Left kidney (tissue), 2 donors: Measurements from ENCODE around the gene WNT4. TPM values are rescaled to one million over a fixed set of nuclear protein-coding genes. Genes with fewer than 3 reads are reported as not detected.

Experiments
- DNase-seq: peaks from one replicate; pipeline ENCODE4 v3.0.0-alpha.2; 2013
- polyA plus RNA-seq: library from polyadenylated mRNA; unstranded; fragments of 120-200 nt; gene quantifications from one replicate; pipeline ENCODE4 v1.2.1, GENCODE V29; 2013; ENCODE audit not compliant: insufficient read length

The WNT4 gene
- polyA plus RNA-seq, 1 donor, result 6.7 TPM

DNA sequence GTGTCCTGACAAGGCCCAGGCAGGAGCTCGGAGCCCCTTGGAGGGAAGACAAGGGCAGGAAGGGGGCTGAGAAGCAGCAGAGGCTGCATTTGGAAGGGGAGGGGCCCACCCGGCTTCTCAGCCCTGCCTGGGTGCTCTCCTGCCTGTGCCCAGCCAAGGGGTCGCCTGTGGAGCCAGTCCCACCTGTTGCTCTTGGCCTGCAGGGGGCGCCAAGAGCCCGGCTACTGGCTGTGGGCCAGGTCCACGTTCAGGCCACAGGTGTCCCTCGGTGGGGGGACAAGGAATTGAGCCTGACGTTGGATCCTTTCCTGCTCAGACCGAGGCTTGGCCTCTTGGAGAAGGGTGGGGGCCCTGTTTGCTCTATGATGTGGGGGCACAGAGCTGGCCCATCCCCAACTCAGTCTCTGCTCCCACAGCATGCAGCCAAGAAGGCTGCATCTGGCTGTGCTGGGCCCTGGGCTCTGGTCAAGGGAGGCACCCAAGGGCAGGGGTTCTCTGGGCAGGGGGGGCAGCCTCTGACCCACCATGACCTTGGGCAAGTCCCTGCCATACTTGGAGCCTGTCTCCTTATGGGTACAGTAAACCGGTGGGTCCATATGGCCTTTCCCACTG is 10.9 kb downstream of the WNT4 start:
- no peak for DNase-seq

DNA sequence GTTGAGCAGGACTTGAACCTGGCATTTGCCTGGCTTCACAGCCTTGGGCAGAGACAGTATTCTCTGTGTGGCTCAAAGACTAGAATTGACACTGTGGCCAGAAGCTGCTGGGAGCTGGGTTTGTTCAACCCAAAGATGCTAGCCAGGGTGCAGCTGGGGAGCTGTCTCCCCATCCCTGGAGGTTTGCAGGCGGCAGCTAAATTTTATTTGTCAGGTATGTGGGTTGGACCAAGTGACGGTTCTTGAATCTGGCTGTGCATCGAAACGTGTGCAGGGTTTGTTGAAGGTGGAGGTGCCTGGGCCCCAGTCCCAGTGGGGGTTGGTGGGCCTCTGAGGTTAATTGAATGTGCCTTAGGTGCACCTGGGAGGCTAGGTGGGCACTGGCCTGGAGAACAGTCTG is 11.8 kb downstream of the WNT4 start:
- no peak for DNase-seq

DNA sequence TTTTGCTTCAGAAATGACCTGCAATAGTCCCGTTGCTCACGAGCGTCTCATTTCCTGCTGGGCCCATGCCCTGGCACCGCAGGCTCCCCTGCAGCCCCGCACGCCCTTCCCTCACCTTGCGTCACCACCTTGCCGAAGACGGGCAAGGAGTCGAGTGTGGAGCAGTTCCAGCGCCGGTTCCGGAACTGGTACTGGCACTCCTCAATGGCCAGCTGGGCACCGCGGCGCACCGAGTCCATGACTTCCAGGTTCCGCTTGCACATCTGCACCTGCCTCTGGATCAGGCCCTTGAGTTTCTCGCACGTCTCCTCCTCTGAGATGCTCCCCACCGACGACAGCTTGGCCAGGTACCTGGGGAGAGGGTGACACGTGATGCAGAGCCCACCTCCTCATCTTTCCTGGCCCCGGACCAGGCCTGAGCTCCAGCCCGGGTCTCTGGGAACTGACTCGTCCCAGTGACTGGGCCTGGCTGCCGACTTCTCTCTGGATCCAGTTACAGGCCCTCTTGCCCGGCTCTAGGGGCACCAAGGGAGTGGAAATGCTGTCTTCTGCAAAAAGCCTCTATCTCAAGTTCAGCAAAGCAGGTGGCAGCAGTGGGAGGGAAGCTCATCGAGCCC is 13.3 kb downstream of the WNT4 start:
- DNase-seq, result no peak

DNA sequence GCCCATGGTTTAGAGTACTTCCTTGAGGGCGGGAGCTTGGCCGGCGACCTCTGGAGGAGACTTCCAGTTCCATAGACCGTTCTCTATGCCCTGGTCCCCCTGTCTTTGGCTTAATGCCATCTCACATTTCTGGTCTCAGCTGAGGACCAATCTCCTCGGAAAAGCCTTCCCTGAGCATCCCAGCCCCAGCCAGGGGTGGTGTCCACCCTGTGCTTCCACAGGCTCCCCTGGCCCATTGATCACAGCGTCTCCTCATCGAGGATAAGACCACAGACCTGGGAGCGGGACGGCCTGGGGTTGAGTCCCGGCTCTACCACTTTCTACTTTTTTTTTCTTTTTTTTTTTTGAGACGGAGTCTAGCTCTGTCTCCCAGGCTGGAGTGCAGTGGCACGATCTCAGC is 14.5 kb downstream of the WNT4 start:
- DNase-seq, result no peak

DNA sequence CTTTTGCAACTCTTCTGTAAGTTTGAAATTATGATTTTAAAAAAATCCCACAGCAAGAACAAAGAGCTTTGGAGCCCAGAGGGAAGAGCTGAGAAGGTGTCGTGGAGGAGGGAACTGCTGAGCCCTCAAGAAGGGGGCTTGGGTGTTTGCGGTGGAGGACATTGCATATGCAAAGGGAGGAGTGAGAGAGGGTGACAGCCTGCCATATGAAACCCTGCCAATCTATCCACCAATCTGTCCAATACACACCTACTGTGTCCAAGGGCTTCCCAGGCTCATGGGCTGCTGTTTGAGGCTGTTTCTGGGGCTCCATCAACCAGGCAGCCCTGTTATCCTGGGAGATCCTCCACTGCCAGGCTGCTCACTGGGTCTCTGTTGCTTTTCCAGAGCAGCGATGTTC is 15.2 kb downstream of the WNT4 start:
- DNase-seq, result no peak

DNA sequence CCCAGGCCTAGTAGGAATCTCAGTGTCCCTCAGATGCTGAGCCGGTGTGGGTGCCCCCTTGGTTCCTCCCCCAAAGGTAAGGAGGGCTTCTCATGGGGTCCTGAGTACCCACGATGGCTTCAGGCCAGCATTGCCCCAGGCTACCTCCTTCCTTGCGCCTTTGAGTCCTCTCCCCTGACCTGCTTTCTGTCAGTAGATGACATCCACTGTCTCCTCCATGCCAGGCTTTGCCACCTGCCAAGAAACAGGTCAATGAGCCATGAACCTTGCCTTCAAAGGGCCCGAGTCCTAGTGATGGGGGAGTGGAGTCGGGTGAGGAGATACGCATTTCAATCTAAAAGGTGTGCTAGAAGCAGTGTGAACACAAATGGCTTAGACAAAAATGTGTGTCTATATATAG is 15.6 kb downstream of the WNT4 start:
- no peak for DNase-seq

DNA sequence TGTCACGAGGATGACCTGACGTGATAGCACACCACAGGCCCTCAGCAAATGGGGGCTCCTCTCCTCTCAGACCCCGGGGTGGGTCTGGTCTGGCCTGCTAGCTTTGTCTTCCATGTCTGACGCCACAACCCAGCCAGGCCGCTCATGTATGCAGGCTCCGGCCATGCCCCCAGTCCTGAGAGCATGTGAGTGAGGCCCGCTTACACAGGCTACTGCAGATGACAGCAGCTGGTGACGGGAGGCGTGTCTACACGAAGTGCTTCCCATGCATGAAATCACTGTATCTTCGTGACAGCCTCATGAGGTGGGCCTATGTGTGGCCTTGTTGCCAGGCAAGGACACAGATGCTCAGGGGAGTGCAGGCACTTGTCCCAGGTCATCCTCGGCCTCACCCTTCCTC is 16.4 kb downstream of the WNT4 start:
- no peak for DNase-seq

DNA sequence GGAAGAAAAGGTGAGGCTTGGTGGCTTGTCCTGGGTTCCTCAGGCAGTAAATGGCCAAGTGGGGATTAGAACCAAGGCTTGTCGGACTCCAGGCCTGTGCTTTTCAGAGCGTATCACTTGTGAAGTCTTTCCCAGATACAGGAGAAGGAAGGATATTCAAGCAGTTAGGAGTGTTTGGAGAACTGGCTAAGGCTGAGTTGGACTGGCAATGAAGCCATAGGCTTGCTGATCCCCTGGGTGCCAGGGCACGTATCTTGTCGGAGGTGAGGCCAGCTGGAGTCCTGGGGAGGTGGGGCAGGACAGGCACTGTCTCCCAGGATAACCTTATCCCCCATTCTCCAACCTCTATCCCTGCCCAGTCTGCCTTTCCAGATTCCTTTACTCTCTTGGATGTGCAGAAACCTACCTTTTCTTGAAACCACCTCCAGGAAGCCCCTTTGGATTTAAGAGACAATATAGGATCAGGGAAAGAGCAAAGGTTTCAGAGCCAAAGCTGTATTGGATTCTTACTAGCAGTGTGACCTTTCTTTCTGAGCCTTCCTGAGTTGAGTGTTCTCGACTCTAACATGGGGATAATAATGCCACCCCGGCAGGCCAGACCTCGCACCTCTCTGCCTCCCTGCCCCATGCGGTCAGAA is 18.2 kb downstream of the WNT4 start:
- no peak for DNase-seq

DNA sequence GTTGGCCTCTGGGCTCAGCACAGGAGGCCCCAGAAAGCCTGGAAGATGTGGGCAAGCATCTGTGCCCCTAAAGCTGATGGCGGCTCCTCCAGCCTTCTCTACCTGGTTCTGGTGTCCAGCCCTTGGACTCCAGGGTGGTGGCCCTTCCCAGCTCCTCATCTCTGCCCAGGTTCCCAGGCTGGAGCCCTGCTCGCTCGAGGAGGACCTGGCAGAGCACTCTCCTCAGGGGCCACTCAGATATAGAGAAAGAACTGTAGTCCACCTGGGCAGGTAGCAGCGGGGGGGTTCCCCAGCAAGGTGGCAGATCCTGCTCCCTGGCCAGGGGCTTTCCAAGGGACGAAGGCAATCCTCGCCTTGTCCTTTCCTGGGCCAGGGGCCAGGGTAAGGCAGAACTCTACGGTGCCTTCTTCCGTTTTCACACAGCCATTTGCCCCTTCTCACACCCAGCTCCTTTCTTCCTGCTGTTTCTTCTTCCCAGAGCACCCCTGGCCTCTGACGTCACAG is 18.9 kb downstream of the WNT4 start:
- no peak for DNase-seq

DNA sequence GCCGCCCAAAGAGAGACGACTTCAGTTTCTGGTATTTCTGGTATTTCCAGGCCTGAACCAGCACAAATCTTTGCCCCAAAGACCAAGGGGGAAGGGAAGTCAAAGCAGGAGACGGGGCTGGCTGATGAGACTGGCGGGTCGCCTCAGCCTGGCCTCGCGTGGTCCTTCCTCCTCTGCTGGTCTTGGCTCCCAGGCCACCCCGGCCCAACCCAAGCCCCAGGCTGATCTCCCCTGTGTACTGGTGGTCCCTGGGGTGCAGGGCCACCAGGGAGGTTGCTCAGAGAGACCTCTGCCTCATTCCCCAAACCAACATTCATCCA is 19.9 kb downstream of the WNT4 start:
- no peak for DNase-seq

DNA sequence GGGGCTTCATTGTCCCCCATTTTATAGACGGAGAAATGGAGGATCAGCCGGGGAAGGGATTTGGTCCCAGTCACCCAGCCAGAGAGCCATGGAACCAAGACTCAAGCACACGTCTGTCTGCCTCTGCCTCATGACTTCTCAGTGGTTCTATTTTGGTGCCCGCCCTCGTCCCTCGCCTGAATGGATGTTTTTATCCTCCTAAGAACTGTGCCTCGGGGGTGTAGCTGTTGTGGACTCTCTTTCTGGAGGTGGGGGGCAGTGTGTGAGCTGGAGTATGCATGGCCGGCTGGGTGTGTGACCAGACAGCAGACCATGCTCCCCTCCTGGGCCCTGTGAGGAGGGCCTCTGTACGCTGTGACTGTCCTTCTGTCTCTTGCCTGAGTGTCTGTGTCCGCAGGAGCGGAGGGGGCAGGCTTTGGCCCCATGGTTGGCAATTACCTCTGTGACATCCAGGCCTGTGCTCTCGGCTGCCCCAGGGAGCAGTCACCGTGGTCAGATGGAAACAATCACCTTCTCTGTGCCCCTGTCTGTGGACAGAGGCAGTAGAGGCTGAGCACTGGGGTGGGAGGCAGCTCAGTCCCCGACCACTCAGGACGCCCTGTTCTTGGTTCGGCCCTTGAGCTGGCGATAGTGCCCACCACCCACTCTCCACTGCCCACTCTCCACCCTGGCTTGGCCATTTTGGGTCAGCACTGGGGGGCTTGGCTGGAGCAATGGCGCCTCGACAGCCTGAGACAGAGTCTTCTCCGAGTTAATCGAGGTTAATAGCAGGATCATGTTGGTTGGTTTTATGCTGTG is 20.4 kb downstream of the WNT4 start:
- no peak for DNase-seq

DNA sequence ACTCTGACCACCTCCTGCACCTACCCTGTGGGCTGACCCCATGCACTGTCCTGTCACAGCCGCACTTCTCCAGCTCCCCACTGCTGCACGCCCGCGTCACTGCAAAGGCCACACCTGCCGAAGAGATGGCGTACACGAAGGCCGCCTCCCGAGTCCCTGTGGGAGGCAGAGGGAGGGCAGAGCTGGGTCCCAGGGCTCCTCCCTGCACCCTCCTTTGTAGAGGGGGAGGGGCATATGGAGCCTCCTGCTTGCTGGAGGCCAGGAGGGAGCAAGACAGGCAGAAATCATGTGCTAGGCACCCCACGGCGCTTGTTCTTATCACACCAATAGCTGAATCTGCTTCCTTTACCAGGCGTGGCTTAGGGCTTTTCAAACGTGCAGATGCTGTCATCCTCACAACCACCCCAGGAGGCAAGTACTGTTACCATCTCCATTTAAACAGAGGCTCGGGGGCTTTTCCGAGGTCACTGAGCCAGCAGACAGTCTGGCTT is 21.4 kb downstream of the WNT4 start:
- DNase-seq, result no peak

DNA sequence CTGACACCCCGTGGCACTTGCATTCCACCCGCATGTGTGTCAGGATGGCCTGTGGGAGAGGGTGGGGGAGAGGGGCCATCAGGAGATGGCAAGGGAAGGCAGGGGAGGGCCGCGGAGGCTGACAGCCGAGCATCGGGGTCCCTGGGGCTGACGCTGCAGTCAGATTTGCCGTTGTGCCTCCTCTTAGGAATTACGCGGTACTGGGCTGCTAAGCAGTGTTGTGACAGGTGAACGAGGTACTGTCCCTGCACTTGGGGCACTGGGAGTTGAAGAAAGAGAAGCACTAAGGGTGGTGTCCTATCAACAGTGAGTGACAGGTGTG is 22.5 kb downstream of the WNT4 start:
- DNase-seq, result no peak

DNA sequence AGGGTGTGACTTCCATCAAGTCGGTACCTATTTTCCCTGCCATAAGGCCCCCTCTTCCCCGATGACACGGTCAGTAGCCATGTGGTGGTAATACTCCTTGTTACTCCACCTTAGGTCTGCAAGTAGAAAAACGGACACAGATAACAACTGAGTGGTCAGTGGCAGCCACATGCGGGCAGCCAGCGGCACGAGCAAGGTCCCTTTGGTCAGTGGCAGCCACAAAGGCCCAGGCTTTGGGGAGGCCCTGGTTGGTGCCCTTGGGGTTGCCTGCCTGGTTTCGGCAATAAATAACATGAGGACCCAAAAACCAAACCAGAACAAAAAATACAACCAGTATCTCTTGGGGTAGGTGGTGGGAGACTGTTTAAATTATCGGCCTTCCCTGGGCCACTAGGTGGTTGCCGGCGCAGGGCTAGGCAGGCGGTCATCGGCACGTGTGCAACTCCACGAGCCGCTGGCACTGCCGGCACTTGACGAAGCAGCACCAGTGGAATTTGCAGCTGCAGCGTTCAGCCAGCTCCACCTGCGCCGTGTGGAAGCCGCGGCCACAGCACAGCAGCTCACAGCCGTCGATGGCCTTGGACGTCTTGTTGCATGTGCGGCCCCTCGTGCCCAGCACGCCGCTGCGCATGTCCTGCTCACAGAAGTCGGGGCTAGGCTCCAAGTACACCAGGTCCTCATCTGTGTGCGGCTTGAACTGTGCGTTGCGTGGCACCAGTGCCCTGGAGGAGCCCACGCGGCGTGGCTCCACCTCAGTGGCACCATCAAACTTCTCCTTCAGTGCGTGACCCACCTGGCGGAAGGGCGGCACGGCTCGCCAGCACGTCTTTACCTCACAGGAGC is 23.1 kb downstream of the WNT4 start:
- no peak for DNase-seq

DNA sequence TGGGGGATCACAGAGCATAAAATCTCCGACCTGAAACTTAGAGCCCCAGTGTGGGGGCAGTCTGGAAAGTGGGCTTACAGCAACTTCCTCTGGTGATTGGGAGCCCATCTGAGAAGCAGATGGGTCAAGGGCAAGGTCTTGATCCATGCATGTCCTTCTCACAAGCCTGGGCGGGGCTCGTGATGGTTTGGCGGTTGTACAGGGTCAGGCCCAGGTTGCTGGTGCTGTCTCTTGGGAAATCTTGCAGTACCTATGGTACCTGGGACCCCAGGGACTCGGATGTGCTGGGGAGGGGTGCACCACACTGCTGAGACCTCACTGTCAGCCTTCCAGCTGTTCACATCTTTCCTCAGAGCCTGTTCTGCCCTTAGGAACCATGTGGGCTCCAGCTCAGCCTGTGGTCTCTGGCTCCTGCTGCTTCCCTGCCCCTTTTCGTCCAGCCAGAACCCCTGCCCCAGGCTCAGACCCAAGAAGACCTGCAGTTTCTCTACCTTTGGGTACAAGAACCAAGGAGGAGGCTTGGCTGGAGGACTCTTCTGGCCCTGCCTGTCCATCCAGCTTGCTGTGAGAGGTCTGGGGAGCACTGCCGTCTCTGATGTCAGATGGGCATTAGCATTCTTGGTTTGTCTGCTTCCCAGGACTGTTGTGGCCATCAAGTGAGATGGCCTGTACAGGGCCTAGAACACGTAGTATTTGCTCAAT is 24.5 kb downstream of the WNT4 start:
- DNase-seq, result no peak

DNA sequence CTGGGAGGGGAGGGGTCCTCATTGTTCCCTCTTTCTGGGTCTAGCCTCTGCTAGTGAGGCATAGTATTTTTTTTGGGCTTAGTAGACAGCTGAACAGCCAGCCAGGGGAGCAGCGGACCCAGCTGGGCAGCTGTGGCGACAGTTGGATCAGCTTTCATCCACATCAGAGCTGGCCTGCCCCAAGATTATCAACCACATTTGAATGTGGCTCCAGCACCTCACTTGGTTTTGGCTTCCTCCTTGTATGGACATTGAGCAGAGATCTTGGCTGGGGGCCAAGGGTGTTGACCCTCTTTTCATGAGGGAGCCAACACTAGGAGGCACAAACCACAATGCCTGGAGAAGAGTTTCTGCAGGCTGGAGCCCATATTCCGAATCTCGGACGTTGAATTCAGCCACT is 25.0 kb downstream of the WNT4 start:
- DNase-seq, result no peak

DNA sequence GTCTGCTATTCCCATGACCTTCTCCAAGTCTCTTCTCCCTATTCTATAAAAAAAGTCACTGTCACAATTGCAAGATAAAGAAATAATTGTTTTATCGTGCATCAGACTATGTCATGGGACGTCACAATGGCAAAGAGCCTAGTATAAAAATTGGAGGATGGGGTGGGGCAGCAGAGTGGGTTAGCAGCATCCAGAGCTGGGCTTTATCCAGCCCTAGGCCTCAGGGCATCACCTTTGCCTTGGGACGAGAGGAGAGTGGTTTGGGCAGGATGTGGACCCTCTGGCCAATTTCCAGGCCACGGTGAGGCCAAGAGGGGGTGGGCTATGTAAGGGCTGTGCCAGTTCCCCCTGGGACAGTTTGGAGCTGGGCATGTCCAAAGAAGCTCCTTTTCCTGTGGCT is 25.7 kb downstream of the WNT4 start:
- no peak for DNase-seq

DNA sequence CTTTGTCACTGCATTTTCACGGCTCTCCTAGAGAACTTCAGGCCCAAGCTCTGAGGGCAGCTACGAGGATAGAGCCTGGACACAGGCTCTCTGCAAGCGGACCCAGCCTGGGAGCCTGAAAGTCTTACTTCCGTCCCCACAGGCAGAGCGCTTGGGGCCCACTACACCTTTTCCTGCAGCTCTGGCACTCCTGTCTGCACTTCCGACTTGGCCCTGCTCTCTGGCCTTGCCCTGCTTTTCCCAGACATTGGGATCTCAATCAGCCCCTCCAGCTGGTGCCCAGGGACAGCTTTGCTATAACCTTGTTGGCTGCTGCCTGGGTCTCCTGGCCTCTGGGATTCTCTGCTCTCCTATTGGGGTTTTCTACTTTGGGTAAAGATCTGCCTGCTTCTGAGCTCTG is 27.6 kb downstream of the WNT4 start:
- DNase-seq, result no peak

DNA sequence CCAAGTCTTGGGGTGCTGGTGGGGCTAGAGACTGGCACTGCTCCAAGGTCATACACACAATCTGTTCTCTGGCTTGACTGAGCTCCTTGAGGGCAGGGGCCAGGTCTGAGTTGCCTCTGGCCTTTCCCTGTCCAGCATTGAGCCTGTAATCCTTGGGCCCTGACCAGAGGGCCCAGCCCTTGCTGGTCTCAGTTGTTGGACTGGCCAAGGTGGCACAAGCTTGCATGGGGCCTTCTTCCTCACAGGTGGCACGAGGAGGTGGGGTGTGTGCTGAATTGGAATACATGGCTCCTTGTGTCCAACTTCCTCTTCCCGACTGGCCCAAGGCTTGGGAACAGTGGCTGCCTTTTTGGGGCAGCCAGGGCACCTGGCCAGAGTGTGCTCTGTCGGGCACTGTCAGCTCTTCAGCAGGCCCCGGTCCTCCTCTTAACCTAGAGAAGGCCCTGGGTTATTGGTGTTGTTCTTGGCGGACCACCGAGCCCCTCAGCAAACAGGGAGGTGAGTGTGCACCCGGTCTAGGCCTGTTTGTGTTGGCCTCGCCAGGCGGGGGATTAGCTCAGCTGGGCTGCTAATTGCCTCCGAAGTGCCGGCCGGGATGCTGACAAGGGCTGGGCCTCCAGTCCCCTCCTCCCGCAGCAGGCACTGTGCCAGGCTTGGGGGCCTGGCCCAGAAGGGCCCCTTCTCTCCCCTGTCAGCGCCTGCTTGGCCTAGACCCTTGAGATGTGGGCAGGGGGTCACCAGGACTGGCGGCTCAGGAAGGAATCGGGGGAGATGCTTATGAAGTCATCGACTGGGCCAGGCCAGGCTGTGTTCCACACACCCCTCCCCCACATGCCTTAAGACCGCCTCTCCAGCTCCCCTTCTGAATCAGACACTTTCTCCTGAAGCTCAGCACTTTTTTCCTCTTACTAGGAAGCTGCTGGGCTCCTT is 28.5 kb downstream of the WNT4 start:
- peak; percentile 63 for DNase-seq

DNA sequence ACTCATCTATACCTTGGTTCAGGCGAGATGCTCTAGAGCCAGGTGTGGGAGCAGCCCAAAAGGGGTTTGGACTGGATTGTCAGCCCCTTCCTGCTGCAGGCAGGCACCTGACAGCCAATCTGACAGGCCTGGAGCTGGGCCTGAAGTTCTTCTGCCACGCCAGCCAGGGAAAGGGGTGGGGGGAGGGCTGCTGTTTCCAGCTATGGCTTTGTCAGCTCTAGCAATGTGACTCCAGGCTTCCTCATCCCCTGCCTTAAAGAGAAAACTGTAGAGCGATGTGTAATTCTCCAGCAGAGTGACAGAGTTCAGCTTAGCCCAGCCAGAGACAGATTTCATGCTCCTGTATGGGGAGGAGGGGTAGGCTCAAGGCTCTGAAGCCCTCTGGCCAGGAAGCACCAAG is 30.3 kb downstream of the WNT4 start:
- DNase-seq, result no peak
